Fibroblast of pulmonary artery (primary cell): ENCODE measurements around the gene RALGPS1.

Experiments used
- DNase-seq: peaks from one replicate; pipeline ENCODE4 v3.0.0-alpha.2; 2010; ENCODE audit warnings: low read depth
- H3K4me3 ChIP-seq: replicated peaks from 2 replicates; pipeline ENCODE4 v1.5.1; 2011; ENCODE audit warnings: low read depth, mild to moderate bottlenecking, control low read depth, low read length, moderate library complexity
- CTCF ChIP-seq: IDR thresholded peaks from 2 replicates; pipeline ENCODE4 v1.5.1; 2011; ENCODE audit warnings: mild to moderate bottlenecking, control low read depth, low read length, inconsistent platforms; ENCODE audit errors: missing control alignments

Gene RALGPS1

GRCh38 chr9:127086771-127087170 is 172.2 kb downstream of the RALGPS1 start:
- no peak overlapping the region for H3K4me3 ChIP-seq
- TF ChIP-seq CTCF: no peak
- DNase-seq: no peak

- no peak for DNase-seq
- TF ChIP-seq CTCF: no peak
- no peak overlapping the region for H3K4me3 ChIP-seq
Measured at GRCh38 chr9:127087411-127087810, 172.8 kb downstream of the RALGPS1 start.

GRCh38 chr9:127087836-127088235 is 173.3 kb downstream of the RALGPS1 start:
- no peak overlapping the region for H3K4me3 ChIP-seq
- no peak for DNase-seq
- TF ChIP-seq CTCF: no peak

- H3K4me3 ChIP-seq: no peak overlapping the region
- no peak for TF ChIP-seq CTCF
- no peak for DNase-seq
Measured at GRCh38 chr9:127088724-127089615, 174.4 kb downstream of the RALGPS1 start.

- no peak for TF ChIP-seq CTCF
- no peak overlapping the region for H3K4me3 ChIP-seq
Measured at GRCh38 chr9:127089631-127090081, 175.1 kb downstream of the RALGPS1 start.

GRCh38 chr9:127090341-127090985 is 175.9 kb downstream of the RALGPS1 start:
- no peak for DNase-seq
- H3K4me3 ChIP-seq: no peak overlapping the region
- no peak for TF ChIP-seq CTCF

More at GRCh38 chr9:127089631-127090081, 175.1 kb downstream of the RALGPS1 start:
- no peak for DNase-seq
